MG63 (cell line): ENCODE data around the gene VMP1. TPM values are rescaled to one million over a fixed set of nuclear protein-coding genes. Genes with fewer than 3 reads are reported as not detected.

Experiments used
- DNase-seq: peaks from one replicate; pipeline ENCODE4 v3.0.0-alpha.2; 2020
- H3K27me3 ChIP-seq: fragments of 250-450 bp; sonication (Bioruptor Pico); 2 replicates; pipeline ENCODE4 v1.5.1; 2020; ENCODE audit warnings: mild to moderate bottlenecking, moderate library complexity
- H3K36me3 ChIP-seq: fragments of 250-450 bp; sonication (Bioruptor Pico); 2 replicates; pipeline ENCODE4 v1.5.1; 2020; ENCODE audit warnings: mild to moderate bottlenecking, moderate library complexity
- H3K4me3 ChIP-seq: fragments of 250-450 bp; sonication (Bioruptor Pico); 2 replicates; pipeline ENCODE4 v1.5.1; 2020; ENCODE audit warnings: mild to moderate bottlenecking, moderate library complexity
- H3K9me3 ChIP-seq: fragments of 250-450 bp; sonication (Bioruptor Pico); 2 replicates; pipeline ENCODE4 v1.5.1; 2020; ENCODE audit warnings: mild to moderate bottlenecking, moderate library complexity
- total RNA-seq: library from RNA; depleted of rRNA; stranded (reverse); fragments of >200 nt; shearing (Covaris generic); gene quantifications from 2 replicates; pipeline ENCODE4 v1.2.3, GENCODE V29; 2014; ENCODE audit warnings: low replicate concordance

The VMP1 gene
- total RNA-seq, 1 experiment from 2014 or later: 161 TPM

DNA sequence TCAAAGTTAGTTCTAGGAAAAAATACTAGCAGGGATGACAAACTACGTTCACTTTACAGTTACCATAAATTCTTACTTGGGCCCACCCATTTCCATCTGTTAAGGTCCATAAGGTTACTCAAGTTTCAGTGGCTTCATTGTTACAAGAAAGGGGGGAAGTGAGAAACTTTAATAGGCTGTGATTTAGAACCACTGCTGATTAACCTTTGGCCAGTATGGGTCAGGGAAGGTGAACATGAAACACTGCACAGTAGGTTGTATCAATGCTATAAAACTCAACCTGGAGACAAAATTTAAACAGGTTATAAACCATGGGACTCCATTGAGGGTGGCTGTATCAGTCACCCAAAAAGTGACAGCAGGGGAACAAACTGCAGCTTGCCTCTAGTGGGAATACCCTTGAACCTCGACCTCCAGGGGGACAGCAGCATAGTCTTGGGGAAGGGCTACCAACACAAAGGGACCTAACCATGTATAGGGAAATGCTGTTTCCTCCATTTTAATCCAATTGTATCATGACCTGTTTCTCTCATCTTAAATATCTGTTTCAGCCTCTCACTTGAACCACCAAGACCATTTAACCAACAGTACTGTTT is 10.7 kb upstream of the VMP1 start:
- Histone ChIP-seq H3K36me3 (peaks cover 94% of the 10 kb centered on the region), H3K27me3 (no peaks in the 10 kb centered on the region)

DNA sequence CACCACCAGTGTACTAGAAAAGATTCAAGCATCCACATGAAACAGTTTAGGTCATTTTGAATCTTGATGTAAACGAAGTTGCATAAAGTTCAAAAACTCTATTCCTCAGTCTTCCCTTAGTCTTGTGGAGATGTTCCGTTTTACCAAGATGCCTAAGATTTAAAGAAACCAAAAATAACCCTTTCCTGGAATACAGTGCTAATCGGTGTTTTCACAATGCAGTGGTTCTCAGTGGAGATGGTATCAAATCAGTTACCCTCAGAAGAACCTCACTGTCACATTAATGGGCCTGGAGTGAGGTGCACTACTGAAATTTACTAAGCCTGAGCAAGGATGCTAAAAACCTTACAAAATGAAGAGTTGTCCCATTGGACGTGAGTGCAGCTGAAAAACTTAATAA is 9.3 kb upstream of the VMP1 start:
- no peak for DNase-seq
- Histone ChIP-seq H3K27me3 (no peaks in the 10 kb centered on the region), H3K9me3 (no peaks in the 10 kb centered on the region), H3K36me3 (peaks cover 94% of the 10 kb centered on the region), H3K4me3 (no peak overlapping the region)

More for the DNA sequence above, 10.7 kb upstream of the VMP1 start:
- no peaks in the 10 kb centered on the region for H3K9me3 ChIP-seq
- DNase-seq: no peak
- no peak overlapping the region for H3K4me3 ChIP-seq

DNA sequence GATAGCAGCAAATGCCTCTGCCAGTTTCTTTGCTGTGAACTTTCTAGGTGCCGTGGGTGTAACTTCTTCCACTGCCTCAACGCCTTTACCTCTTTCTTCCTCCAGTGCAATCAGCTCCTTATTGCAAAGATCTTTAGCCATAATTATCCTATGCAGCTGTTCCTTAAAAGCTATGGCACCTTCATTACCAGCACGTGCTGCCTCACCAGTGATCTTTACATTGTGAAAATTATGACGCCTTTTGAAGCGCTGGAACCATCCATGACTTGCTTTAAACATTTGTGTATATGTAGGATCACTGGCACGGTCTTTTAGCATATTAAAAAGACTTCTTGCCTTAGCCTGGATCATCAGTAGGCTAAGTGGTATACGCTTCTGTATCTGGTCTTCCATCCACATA is 8.2 kb upstream of the VMP1 start:
- Histone ChIP-seq H3K36me3 (peaks cover 93% of the 10 kb centered on the region), H3K27me3 (no peaks in the 10 kb centered on the region), H3K9me3 (no peaks in the 10 kb centered on the region), H3K4me3 (no peak overlapping the region)
- no peak for DNase-seq

DNA sequence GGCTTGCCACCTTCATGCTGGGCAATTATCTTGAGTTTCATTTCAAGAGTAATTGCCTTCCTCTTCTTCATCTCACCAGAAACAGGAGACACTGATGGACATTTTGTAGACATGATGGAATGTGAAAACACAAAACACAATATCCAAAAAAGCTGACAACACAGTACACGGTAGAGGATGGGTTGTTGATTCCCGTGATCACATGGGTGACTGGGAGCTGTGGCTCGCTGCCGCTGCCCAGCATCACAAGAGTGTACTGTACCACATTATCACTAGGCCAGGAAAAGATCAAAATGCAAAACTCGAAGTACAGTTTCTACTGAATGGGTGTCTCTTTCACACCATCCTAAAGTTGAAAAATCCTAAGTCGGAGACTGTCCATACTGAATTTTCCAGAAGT is 7.7 kb upstream of the VMP1 start:
- H3K36me3 ChIP-seq: peaks cover 93% of the 10 kb centered on the region
- no peak for DNase-seq
- H3K9me3 ChIP-seq: no peaks in the 10 kb centered on the region
- H3K4me3 ChIP-seq: no peak overlapping the region
- H3K27me3 ChIP-seq: no peaks in the 10 kb centered on the region

DNA sequence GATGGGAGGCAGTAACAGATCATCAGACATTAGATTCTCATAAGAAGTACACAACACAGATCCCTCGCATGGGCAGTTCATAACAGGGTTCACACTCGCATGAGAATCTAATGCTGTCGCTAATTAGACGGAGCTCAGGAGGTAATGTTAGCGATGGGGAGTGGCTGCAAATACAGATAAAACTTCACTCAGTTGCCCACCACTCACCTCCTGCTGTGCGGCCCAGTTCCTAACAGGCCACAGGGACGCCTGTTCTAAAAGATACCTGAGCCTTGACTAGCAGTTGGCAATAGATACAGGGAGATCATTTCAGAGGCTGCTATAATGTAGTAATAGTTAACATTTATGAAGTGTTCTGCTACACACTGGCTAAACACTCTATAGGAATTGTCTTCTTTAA is 5.2 kb upstream of the VMP1 start:
- DNase-seq: no peak
- Histone ChIP-seq H3K27me3 (no peaks in the 10 kb centered on the region), H3K36me3 (peaks cover 85% of the 10 kb centered on the region)

DNA sequence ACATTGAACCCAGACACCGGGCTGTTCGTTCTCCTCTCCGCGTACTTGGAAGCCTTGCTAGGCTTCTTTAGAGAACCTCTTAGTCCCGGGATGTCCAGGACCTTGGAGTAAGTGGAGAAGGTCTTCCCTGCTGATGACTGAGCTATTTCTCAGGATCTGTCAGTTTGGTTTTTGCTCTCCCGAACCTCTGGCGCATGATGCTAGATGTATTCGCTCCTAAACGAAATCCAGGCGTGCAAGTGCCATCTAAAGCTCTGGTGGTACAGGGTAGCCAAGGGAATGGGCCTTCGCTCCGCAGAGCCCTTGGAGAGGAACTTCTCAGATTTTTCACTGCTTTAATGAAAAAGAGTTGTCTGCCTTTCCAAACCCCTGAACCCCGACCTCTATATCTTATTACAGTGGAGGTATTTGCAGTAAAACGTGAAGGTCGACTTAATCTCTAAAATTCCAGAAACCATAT is 547 bp downstream of the VMP1 start:
- H3K4me3 ChIP-seq: peak overlapping the region; percentile 95
- no peaks in the 10 kb centered on the region for H3K27me3 ChIP-seq
- H3K9me3 ChIP-seq: no peaks in the 10 kb centered on the region
- DNase-seq: no peak
- peaks cover 35% of the 10 kb centered on the region for H3K36me3 ChIP-seq

More for the DNA sequence above, 5.2 kb upstream of the VMP1 start:
- H3K4me3 ChIP-seq: no peak overlapping the region
- H3K9me3 ChIP-seq: no peaks in the 10 kb centered on the region

DNA sequence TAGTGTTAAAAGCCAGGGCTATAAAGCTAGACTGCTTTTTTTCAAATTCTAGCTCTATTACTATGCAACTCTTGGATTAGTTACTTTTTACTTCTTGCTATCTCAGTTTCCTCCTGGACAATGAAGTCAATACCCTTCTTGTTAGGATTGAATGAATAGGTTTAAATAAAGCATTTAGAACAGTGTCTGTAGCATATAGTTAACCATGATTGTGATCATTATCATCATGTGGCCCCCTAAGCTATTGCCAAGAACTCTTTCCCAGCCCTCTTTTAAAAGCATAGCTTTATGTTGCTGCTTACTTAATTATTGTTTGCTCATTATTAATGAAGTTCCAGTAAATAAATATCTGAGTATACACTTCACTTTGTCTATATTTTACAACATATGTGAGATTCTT is 4.5 kb downstream of the VMP1 start:
- peaks cover 5% of the 10 kb centered on the region for H3K36me3 ChIP-seq
- H3K27me3 ChIP-seq: no peaks in the 10 kb centered on the region
- no peak for DNase-seq
- H3K4me3 ChIP-seq: no peak overlapping the region
- H3K9me3 ChIP-seq: no peaks in the 10 kb centered on the region

DNA sequence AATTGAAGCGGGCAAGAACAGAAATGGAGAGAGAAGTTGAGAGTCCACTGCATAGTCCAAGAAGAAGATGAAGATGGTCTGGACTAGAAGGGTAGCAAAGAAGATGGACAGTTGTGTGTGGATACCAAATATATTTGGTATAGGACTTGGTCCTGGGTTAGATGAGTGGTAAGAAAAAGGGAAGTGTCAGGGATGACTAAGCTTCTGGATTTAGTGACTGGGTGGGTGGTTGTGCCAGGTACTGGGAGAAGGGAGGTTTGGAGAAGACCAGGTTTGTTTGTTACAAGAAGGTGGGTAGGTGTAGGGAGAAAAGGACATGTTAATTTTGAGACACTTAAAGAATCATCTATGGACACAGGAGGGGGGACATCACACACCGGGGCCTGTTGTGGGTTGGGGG is 5.4 kb downstream of the VMP1 start:
- Histone ChIP-seq H3K9me3 (no peaks in the 10 kb centered on the region), H3K4me3 (no peak overlapping the region), H3K27me3 (no peaks in the 10 kb centered on the region), H3K36me3 (peaks cover 3% of the 10 kb centered on the region)
- no peak for DNase-seq

DNA sequence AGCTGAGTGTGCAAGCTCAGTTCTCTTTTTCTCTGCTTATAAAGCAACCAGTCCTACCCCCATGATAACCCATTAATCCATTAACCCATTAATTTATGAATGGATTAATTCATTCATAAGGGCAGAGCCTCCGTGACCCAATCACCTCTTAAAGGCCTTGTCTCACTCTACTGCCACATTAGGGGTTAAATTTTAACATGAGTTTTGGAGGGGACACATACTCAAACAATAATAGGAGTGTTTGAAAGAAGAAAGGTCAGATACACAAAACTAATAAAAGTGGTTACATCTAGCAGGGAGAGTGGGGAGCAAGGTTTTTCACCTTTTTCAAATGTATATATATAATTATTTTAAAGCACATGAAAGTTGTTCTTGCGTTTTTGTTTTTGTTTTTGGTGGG is 6.8 kb downstream of the VMP1 start:
- DNase-seq: no peak
- no peak overlapping the region for H3K4me3 ChIP-seq
- no peaks in the 10 kb centered on the region for H3K27me3 ChIP-seq
- peaks cover 3% of the 10 kb centered on the region for H3K36me3 ChIP-seq
- H3K9me3 ChIP-seq: no peaks in the 10 kb centered on the region

DNA sequence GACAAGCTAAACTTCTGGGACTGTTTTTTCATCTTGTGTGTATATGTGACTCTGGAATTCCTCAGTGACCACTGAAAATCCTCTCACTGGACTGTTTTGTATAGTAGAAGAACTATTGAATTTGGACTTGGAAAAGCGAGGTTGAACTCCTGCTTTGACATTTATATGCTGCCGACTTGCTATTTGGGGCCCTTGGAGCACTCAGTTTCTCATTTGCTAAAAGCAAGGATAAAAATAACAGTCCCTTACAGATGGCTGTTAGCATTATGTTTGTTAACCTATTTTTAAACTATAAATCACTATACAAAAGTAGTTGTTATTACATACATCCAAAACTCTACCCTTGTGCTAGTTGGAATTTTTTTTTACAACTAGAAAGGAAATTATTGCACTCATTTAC is 9.0 kb downstream of the VMP1 start:
- H3K36me3 ChIP-seq: peaks cover under 1% of the 10 kb centered on the region
- no peak for DNase-seq
- no peak overlapping the region for H3K4me3 ChIP-seq
- no peaks in the 10 kb centered on the region for H3K9me3 ChIP-seq
- no peaks in the 10 kb centered on the region for H3K27me3 ChIP-seq

DNA sequence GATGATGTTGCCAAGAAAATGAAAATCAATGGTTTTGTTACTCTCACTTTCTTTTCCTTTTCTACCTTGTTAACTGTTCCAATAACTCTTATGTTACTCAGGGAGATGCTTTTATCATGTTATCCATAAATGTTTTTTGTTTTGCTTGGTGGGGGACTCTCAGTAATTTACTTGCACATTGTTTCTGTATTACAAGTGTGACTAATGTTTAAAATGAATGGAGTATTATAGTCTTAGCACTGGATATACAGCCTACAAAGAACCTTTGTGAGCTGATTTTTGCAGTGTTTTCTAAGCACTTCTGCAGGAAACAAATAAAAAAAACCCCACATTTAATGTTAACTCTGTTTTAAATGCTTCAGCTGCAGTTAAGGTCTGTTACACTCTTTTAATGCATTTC is 12.1 kb downstream of the VMP1 start:
- Histone ChIP-seq H3K27me3 (no peaks in the 10 kb centered on the region), H3K9me3 (no peaks in the 10 kb centered on the region), H3K36me3 (peaks cover 5% of the 10 kb centered on the region), H3K4me3 (no peak overlapping the region)
- no peak for DNase-seq

DNA sequence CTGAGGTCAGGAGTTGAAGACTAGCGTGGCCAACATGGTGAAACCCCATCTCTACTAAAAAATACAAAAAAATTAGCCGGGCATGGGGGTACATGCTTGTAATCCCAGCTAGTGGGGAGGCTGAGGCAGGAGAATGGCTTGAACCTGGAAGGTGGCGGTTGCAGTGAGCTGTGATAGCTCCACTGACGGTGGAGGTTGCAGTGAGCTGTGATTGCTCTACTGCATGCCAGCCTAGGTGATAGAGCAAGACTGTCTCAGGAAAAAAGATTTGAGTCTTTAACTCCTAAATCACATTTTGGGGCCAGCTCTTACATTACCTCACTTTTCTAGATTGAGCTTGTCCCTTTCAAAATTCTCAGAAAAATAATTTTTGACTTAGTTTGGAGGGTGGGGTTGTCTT is 15.2 kb downstream of the VMP1 start:
- H3K4me3 ChIP-seq: no peak overlapping the region
- DNase-seq: no peak
- peaks cover 5% of the 10 kb centered on the region for H3K36me3 ChIP-seq
- H3K9me3 ChIP-seq: no peaks in the 10 kb centered on the region
- H3K27me3 ChIP-seq: no peaks in the 10 kb centered on the region

DNA sequence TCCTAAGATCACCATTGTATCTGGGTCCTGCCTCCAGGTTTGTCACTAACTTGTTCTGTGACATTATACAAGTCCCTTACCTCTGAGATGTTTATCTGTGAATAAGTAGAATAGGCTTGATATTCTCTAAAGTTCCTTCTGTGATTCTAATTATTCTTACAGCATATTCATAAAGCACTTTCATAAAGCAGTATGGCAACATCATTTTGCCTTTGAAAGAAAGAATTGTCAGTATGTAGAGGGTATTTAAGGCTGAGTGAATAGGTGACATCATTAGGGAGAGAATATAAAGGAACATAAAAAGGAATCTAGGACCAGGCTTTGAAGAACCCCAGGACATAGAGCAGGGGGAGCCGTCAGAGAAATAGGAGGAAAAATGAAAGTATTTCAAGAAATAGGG is 15.6 kb downstream of the VMP1 start:
- Histone ChIP-seq H3K4me3 (no peak overlapping the region), H3K9me3 (no peaks in the 10 kb centered on the region), H3K36me3 (peaks cover 5% of the 10 kb centered on the region), H3K27me3 (no peaks in the 10 kb centered on the region)
- no peak for DNase-seq

DNA sequence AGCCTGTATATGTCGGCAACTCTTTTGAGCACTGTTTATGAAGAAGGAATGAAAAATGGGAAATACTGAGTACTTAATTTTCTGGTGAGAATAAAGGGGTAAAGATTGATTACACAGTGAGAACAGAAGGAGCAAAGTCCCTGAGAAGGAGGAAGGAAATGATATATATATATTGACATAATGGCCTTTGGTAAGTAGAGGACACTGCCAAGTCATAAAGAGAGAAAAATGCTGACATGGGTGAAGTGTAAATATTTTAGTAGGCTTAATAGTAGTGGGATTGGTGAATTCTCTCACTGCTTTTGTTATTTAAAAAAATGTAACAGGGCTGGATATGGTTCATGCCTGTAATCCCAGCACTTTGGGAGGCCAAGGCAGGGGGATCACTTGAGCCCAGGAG is 16.2 kb downstream of the VMP1 start:
- no peaks in the 10 kb centered on the region for H3K9me3 ChIP-seq
- H3K4me3 ChIP-seq: no peak overlapping the region
- no peak for DNase-seq
- no peaks in the 10 kb centered on the region for H3K27me3 ChIP-seq
- H3K36me3 ChIP-seq: peaks cover 5% of the 10 kb centered on the region

DNA sequence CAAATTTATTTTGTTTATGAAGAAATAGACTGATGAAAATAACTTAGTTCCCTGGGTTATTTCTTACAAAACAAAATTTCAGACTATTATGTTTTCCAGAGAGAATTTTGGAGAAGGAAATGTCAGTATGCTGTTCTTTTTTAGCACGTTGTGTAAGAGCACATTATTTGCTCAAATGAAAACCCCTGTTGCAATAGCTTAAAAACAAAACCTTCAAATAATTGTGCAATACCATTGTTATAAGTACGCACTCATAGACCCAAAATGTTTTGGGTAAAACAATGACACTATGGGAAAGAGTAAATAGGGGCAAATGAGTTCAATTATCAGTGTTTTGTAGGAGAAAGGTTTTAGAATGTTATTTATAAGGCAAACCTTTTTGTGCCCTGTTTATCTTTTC is 18.2 kb downstream of the VMP1 start:
- H3K27me3 ChIP-seq: no peaks in the 10 kb centered on the region

DNA sequence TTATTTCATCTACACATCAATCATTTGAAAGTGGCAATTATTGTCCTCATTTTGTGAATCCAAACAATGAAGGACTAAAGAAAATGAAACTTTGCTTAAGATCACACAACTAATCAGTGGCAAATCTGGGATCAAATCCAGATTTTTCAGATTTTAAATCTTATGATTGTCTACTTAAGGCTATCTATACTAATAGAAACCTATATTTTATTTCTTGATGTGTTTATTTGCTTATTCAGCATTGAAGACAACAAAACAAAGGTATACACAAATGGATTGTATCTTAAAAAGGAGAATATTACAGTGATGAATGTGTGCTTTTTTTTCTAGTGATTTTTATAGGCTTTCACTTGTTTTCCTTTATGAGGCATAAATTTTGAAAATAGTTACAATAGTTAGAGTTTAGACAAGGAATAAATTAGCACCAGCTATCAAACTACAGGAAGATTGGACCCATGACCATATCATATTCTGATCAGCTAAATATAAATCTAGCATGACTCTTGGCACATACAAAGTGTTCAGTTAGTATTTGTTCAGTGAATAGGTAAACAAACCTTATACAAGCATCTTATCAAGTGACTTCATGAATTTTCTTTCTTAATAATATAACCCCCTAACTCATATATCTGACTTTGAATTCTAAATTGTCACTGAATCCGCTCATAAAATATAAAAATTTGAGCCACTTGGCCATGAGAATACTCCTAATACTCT is 20.5 kb downstream of the VMP1 start:
- Histone ChIP-seq H3K4me3 (no peak overlapping the region), H3K9me3 (no peaks in the 10 kb centered on the region), H3K36me3 (peaks cover 4% of the 10 kb centered on the region), H3K27me3 (no peaks in the 10 kb centered on the region)
- no peak for DNase-seq

More for the DNA sequence above, 18.2 kb downstream of the VMP1 start:
- Histone ChIP-seq H3K4me3 (no peak overlapping the region), H3K9me3 (no peaks in the 10 kb centered on the region), H3K36me3 (peaks cover 5% of the 10 kb centered on the region)
- no peak for DNase-seq

DNA sequence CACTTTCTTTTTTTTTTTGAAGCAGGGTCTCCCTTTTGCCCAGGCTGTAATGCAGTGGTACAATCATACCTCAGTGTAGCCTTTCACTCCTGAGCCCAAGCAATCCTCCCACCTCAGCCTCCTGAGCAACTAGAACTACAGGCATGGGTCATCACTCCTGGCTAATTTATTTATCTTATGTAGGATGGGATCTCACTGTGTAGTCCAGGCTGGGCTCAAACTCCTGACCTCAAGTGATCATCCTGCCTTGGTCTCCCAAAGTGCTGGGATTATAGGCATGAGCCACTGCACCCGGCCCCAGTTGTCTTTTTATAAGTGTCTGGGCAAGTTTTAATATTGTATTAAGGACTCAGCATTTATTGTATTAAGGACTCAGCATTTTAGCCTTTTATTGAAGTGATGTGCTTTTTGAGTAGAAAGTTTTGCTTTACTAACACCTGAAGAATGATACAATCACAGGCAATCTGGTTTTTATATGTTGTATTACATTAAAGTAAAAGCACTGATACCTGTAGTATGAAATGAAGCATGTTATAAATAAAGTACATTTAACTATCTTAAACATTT is 22.9 kb downstream of the VMP1 start:
- no peak for DNase-seq
- no peak overlapping the region for H3K4me3 ChIP-seq
- no peaks in the 10 kb centered on the region for H3K27me3 ChIP-seq
- no peaks in the 10 kb centered on the region for H3K9me3 ChIP-seq
- peaks cover 13% of the 10 kb centered on the region for H3K36me3 ChIP-seq

DNA sequence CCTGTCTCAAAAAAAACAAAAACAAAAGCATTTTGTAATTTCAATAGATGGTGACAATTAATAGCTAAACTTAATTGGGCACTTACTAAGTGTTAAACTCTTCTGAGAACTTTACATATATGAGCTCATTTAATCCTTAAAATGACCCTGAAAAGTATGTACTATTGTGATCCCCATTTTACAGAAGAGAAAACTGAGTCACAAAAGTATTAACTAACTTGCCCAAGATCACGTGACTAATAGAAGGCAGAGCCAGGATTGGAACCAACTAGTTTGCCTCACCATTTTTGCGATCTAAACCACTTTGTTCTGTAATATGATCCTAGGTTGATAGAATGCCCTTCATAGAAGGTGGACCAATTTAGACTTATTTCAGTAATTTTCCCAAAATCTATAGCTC is 26.2 kb downstream of the VMP1 start:
- Histone ChIP-seq H3K9me3 (no peaks in the 10 kb centered on the region), H3K27me3 (no peaks in the 10 kb centered on the region), H3K4me3 (no peak overlapping the region), H3K36me3 (peaks cover 31% of the 10 kb centered on the region)
- no peak for DNase-seq
